Breast epithelium (tissue), 4 donors: Measurements from ENCODE around the gene PAN3. TPM values are rescaled to one million over a fixed set of nuclear protein-coding genes. Genes with fewer than 3 reads are reported as not detected.

ENCODE experiments used
- DNase-seq, 2 donors: peaks; one replicate each; pipeline ENCODE4 v3.0.0-alpha.2; 2019; ENCODE audit warnings: low spot score in 2 of 2
- H3K27ac ChIP-seq, 2 donors: fragments of 200-600 bp; sonication (generic) in 1 of 2; one replicate each; pipeline ENCODE4 v1.5.1; 2016 to 2019; ENCODE audit warnings: mild to moderate bottlenecking in 1 of 2
- H3K27me3 ChIP-seq, 2 donors: fragments of 200-600 bp; sonication (generic) in 1 of 2; one replicate each; pipeline versions ENCODE4 v1.5.1 to v1.6.0; 2017 to 2019; ENCODE audit warnings: control low read depth in 1 of 2, mild to moderate bottlenecking in 1 of 2
- H3K36me3 ChIP-seq: fragments of 200-600 bp; one replicate; pipeline ENCODE4 v1.5.1; 2019
- H3K4me1 ChIP-seq, 2 donors: fragments of 200-600 bp; sonication (generic); one replicate each; pipeline ENCODE4 v1.5.1; 2016 to 2019; ENCODE audit warnings: control low read depth in 1 of 2
- H3K4me3 ChIP-seq, 3 donors: fragments of 200-600 bp; sonication (generic); 1 replicate in 2 of 3; 2 replicates in 1 of 3; pipeline ENCODE4 v1.5.1; 2016 to 2019; ENCODE audit warnings: mild to moderate bottlenecking in 3 of 3, moderate library complexity in 2 of 3
- H3K9me3 ChIP-seq, 2 donors: fragments of 200-600 bp; sonication (generic) in 1 of 2; one replicate each; pipeline ENCODE4 v1.5.1; 2016 to 2019; ENCODE audit warnings: control low read depth in 1 of 2
- CTCF ChIP-seq, 3 donors: fragments of 450-650 bp; IDR thresholded peaks; one replicate each; pipeline ENCODE4 v1.5.1; 2016 to 2017; ENCODE audit warnings: antibody characterized with exemption in 3 of 3, mild to moderate bottlenecking in 3 of 3, moderate library complexity in 3 of 3
- POLR2A ChIP-seq: fragments of 450-650 bp; IDR thresholded peaks from one replicate; pipeline ENCODE4 v1.6.1; 2016; ENCODE audit warnings: antibody characterized with exemption, mild to moderate bottlenecking, moderate library complexity
- POLR2AphosphoS5 ChIP-seq, 3 donors: sonication (generic); formaldehyde crosslinking; IDR thresholded peaks; one replicate each; pipeline ENCODE4 v1.6.1; 2017; ENCODE audit warnings: antibody characterized with exemption in 3 of 3
- intact Hi-C: fragments of 100-400 bp; cut with DNase I; formaldehyde crosslinking; loops from one replicate; pipeline ENCODE4 v1.15.1; 2023; ENCODE audit warnings: low total_unique reads
- total RNA-seq, 3 donors: library from RNA; depleted of rRNA; stranded (reverse); fragments of >200 nt; gene quantifications; one replicate each; pipeline ENCODE4 v1.1.0, GENCODE V29; 2016

The PAN3 gene
- total RNA-seq, 3 donors from 2014 or later, result 39.0 to 75.2 (median 50.8) TPM

- DNase-seq, result no peak
- no peak overlapping the region for H3K27ac ChIP-seq
- no peaks in the 10 kb centered on the region for H3K36me3 ChIP-seq
- no peak for TF ChIP-seq POLR2AphosphoS5 (IDR thresholded peaks at IDR 0.05)
- TF ChIP-seq POLR2A, result no peak
- no peak for TF ChIP-seq CTCF (IDR thresholded peaks at IDR 0.05)
- peak overlapping the region in 1 of 3 donors; percentile 2 for H3K4me3 ChIP-seq
- no peaks in the 10 kb centered on the region for H3K4me1 ChIP-seq
- H3K27me3 ChIP-seq, result no peaks in the 10 kb centered on the region
- H3K9me3 ChIP-seq, result no peaks in the 10 kb centered on the region
- intact Hi-C loops, result no loop called here
Measured at GRCh38 chr13:28338742-28339141, 200.4 kb downstream of the PAN3 start.

- no peak for DNase-seq
- no peak overlapping the region for H3K27ac ChIP-seq
- H3K4me3 ChIP-seq, result no peak overlapping the region
- no peaks in the 10 kb centered on the region for H3K36me3 ChIP-seq
- TF ChIP-seq POLR2AphosphoS5 (IDR thresholded peaks at IDR 0.05), result no peak
- no peak for TF ChIP-seq CTCF (IDR thresholded peaks at IDR 0.05)
- no peak for TF ChIP-seq POLR2A
- H3K4me1 ChIP-seq, result no peaks in the 10 kb centered on the region
- no peaks in the 10 kb centered on the region for H3K9me3 ChIP-seq
- intact Hi-C loops, result no loop called here
- no peaks in the 10 kb centered on the region for H3K27me3 ChIP-seq
Measured at GRCh38 chr13:28339419-28339818, 201.1 kb downstream of the PAN3 start.

GRCh38 chr13:28340272-28340793, 202.0 kb downstream of the PAN3 start:
- intact Hi-C loops, result no loop called here
- no peaks in the 10 kb centered on the region for H3K27me3 ChIP-seq
- H3K9me3 ChIP-seq, result no peaks in the 10 kb centered on the region
- TF ChIP-seq POLR2AphosphoS5 (IDR thresholded peaks at IDR 0.05), result no peak
- no peak for TF ChIP-seq POLR2A
- no peak for TF ChIP-seq CTCF (IDR thresholded peaks at IDR 0.05)
- no peak for DNase-seq
- H3K36me3 ChIP-seq, result no peaks in the 10 kb centered on the region
- no peaks in the 10 kb centered on the region for H3K4me1 ChIP-seq
- H3K4me3 ChIP-seq, result no peak overlapping the region
- no peak overlapping the region for H3K27ac ChIP-seq

GRCh38 chr13:28342251-28342650, 203.9 kb downstream of the PAN3 start:
- Histone ChIP-seq H3K4me3 (no peak overlapping the region), H3K27ac (no peak overlapping the region), H3K36me3 (no peaks in the 10 kb centered on the region), H3K27me3 (no peaks in the 10 kb centered on the region), H3K4me1 (no peaks in the 10 kb centered on the region), H3K9me3 (no peaks in the 10 kb centered on the region)
- TF ChIP-seq CTCF (IDR thresholded peaks at IDR 0.05), result no peak
- TF ChIP-seq POLR2AphosphoS5 (IDR thresholded peaks at IDR 0.05), result no peak
- no peak for TF ChIP-seq POLR2A
- DNase-seq, result no peak
- intact Hi-C loops, result no loop called here

- TF ChIP-seq POLR2A (no peak), POLR2AphosphoS5 (IDR thresholded peaks at IDR 0.05) (no peak), CTCF (IDR thresholded peaks at IDR 0.05) (no peak)
- H3K4me1 ChIP-seq, result no peaks in the 10 kb centered on the region
- no peaks in the 10 kb centered on the region for H3K27me3 ChIP-seq
- no peak overlapping the region for H3K4me3 ChIP-seq
- DNase-seq, result no peak
- intact Hi-C loops, result no loop called here
- H3K27ac ChIP-seq, result no peak overlapping the region
- H3K36me3 ChIP-seq, result no peaks in the 10 kb centered on the region
- H3K9me3 ChIP-seq, result no peaks in the 10 kb centered on the region
Measured at GRCh38 chr13:28344163-28344562, 205.8 kb downstream of the PAN3 start.

Other genes with a start within 250 kb of the PAN3 start
- gene PDX1, start 218.5 kb upstream of the PAN3 start, total RNA-seq, result not detected
- gene CDX2, start 169.2 kb upstream of the PAN3 start, total RNA-seq, result under 1 TPM in 1 of 3 donors, not detected in 2; 0.33 TPM
- 1 to 10 TPM in 1 of 3 donors, under 1 TPM in 1, not detected in 1; 0.32 to 1.3 TPM for gene URAD, start 149.9 kb upstream of the PAN3 start, total RNA-seq
- 1 to 10 TPM in 2 of 3 donors, under 1 TPM in 1; 0.98 to 1.4 (median 1.3) TPM for gene FLT3, start 38.0 kb upstream of the PAN3 start, total RNA-seq